ENCODE results near the gene TSFM.

DNA sequence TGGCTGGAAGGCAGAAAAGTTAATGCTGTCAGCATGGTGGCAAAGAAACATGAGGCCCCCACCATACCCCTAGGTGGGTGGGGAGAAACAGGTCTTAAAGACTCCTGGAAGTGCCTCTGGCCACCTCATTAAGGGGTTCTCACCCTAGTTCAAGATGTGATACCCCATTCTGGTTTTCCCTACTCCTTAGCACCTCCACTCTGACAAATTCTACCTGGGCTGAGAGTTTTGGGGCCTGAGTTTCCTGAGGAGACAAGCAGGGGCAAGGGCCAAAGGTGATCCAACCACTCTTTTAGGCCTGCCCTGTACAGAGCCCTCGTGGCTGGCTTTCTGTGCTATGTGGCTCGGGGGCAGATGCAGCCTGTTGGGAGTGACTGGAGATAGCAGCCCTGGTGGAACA is 43.8 kb downstream of the TSFM start:
- TF ChIP-seq CEBPB (IDR thresholded peaks at IDR 0.05; ENCODE audit: low read depth): no peak
- TF ChIP-seq, protein P1, sequence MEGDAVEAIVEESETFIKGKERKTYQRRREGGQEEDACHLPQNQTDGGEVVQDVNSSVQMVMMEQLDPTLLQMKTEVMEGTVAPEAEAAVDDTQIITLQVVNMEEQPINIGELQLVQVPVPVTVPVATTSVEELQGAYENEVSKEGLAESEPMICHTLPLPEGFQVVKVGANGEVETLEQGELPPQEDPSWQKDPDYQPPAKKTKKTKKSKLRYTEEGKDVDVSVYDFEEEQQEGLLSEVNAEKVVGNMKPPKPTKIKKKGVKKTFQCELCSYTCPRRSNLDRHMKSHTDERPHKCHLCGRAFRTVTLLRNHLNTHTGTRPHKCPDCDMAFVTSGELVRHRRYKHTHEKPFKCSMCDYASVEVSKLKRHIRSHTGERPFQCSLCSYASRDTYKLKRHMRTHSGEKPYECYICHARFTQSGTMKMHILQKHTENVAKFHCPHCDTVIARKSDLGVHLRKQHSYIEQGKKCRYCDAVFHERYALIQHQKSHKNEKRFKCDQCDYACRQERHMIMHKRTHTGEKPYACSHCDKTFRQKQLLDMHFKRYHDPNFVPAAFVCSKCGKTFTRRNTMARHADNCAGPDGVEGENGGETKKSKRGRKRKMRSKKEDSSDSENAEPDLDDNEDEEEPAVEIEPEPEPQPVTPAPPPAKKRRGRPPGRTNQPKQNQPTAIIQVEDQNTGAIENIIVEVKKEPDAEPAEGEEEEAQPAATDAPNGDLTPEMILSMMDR (IDR thresholded peaks at IDR 0.05 in 2 of 3, conservative IDR thresholded peaks at IDR 0.05 in 1 of 3; ENCODE audit: borderline replicate concordance in 1 of 3, insufficient read depth in 1 of 3, low read depth in 2 of 3, low read length in 2 of 3): no peak
